Ramos (cell line): ENCODE data around the gene CYSLTR2.

Source experiments
- in situ Hi-C: fragments of 300-500 bp; cut with MboI; formaldehyde crosslinking; loops from one replicate; pipeline ENCODE4 v1.14.3; 2022; ENCODE audit warnings: low sequenced_read_pairs; ENCODE audit not compliant: unreplicated experiment

The CYSLTR2 gene

DNA sequence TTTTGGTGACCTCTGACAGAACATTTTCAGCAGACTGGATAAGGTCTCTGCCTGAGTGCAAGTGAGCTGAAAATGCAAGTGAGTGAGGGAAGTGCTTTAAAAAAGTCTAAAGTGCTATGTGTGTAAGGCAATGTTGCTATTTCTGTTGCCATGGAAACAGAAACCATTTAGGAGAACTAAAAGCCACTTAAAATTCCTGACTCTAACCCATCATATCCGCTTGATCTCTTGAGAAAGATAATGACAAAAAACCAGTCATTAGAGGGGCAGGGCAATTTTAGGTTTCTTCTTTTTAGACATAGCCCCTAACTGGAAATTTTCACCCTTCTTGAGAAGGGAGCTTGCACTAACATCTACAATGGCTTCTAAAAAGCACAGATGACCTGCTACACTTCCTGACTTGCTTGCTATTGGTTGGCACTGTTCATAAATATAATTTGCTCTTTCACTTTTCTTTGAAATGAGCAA lies at the start of gene CYSLTR2:
Gene CYSLTR2, plus strand, starts transcription at position 458 of the 468 bp plus-strand sequence. CDS start 52,889 bp downstream, outside the sequence.
- in situ Hi-C loops, result no loop called here

DNA sequence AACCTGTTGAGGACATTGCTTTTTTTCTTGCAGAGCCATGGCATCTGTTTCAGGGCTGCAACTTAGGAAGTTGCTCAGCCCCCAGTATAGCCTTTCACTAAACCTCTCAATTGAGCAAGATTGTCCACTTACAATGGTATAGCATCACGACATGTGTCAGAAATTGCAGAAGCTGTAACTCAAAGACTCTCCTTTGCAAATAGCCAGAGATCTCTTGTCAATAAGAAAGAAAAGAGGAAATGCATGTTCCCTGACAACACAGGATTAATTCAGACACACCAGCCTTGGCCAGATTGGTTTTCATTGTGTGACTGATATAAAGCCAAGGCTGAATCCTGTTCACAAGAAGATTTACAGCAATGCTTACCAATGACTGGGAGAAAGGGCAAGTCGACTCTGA lies 38.7 kb upstream of the CYSLTR2 start:
- in situ Hi-C loops, result no loop called here

GRCh38 chr13:48618937-48619336 lies 34.8 kb upstream of the CYSLTR2 start:
- in situ Hi-C loops, result no loop called here

GRCh38 chr13:48621056-48621455 lies 32.7 kb upstream of the CYSLTR2 start:
- in situ Hi-C loops, result no loop called here

DNA sequence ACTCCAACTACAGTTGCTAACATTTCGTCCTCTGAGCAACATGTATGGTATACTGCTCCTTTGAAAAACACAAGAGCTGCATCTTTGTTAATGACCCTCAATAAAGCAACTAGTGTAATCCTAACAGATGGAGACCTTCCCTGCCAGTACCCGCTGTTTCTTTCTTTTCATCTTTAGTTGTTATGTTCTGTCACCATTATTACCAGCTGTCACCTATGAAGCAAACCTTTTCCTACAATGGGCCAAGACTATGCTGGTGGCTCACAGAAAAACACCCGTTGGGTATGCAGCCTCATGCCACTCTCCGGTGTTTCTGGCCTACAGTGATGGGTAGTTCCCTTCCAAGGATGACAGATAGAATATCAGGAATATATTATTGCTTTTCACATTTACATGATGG lies 29.7 kb upstream of the CYSLTR2 start:
- in situ Hi-C loops, result no loop called here

DNA sequence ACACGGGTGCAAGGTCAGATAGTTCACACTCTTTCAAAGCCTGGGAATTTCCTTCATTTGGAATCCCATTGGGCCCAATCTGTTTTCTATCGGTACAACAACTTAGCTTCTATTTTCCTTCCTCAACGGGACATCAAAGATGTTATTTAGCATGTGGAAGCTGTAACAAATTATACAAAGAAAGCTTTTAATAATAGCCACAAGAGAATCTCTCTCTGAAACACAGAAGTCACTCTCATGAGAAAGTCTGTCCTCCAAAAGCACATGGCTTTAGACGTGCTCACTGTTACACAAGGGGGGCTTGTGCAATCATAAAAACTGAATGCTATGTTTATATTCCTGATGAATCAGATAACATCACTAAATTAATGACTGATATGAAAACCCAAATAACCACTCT lies 28.9 kb upstream of the CYSLTR2 start:
- in situ Hi-C loops, result no loop called here

DNA sequence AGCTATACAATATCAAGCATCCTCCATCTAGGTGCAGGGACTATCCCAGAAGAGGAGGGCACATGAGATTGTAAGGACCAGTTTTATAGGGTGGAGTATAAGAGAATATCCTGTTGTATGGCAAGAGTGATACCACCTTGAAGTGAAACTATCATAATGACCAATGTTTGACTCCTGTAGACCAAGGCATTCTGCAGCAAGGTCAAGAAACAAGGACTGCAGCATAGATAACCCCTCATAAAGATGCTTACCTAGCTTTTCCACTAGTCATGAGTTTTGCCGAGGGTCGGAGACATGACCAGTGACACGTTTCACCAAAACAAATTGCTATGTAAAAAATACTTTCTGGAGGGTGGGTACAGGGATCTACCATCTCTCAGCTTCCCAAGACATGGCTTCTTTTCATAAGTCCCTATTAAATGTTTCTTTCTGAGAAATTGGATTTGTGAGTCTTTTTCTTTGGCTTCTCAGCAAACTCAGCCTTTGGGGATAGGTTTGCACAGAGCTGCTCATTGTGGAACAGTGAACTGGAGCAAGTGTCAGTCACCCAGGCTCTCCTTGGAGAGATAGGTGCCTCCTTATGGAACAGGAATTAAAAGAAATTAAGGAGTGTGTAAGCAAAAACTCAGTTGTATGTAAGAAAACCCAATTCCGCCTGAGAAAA lies 28.2 kb upstream of the CYSLTR2 start:
- in situ Hi-C loops, result no loop called here

DNA sequence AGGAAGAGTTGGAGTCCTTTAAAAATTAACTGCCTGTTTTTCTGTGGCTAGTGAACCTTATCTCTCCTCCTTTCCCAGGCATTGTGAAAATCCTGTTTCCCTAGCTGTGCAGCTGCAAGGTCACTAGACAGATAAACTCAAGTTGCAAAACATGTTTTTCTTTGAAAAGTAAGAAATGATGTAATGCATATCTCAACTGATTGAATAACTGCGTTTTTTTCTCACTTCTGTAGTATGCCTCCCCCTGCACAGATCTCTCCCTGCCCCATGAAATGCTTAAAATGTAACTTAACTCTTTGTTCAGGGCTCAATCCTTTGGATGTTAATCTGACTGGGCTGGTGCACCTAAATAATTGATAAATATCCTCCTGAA lies 27.7 kb upstream of the CYSLTR2 start:
- in situ Hi-C loops, result no loop called here

DNA sequence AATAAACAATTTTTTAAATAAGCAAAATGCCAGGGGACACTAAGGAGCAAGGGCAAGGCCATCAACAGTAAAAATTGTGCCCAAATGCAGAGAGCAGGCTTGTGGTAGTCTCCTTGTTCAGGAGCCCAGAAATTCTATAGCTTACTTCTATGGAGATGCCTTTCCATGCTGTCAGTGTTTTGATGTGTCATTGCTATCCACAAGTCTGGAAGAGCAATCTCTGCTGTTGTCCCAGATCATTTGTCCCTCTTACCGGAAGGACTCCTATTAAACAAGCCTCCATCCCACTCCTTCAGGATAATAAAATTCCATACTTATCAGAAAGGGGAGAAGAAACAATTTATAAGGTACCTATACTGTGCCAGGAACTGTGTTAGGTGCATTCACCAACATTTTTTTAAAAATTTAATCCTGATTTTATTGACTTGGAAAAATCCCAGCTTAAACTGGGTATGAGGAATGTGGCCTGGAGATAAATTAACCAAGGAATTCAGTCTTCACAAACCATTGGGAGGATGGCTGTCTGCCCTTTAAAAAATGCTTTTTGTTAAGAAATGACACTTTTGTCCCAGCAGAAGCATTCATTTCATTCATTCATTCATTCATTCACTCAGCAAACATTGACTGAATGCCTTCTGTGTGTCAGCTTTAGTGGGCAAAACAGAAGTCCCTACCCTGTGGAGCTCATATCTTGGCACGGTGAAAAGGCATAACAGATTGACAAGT lies 26.8 kb upstream of the CYSLTR2 start:
- in situ Hi-C loops, result no loop called here

DNA sequence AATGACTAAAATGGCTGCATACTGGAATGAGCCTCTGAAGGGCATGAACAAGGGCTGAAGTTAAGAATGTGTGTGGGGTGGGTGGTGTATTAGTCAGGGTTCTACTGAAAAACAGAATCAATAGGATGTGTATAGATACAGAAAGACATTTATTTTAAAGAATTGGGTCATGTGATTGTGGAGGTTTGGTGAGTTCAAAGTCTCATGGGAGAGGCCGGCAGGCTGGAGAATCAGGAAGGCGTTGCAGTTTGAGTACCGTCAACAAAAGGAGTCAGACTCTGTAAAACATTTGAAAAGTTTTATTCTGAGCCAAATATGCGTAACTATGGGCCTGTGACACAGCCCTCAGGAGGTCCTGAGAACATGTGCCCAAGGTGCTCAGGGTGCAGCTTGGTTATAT lies 24.5 kb upstream of the CYSLTR2 start:
- in situ Hi-C loops, result no loop called here

GRCh38 chr13:48630291-48630690 lies 23.4 kb upstream of the CYSLTR2 start:
- in situ Hi-C loops, result no loop called here

DNA sequence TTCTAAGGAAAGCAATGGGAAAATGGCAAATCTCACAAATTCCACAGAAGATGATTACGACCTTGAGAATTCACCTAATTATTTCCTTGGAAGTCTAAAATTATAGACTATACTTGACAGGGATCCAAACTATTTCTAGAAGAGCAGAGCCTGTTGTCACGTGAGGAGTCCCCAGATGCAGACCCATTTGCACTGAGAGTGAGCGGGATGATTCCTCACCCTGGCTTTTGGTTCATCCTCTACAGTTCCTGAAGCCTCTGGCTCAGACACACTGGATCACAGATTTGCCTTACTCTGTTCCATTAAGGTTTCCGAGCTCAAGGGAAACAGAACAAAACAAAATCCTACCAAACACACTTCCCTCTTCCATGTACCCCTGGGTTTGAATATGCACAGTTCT lies 23.0 kb upstream of the CYSLTR2 start:
- in situ Hi-C loops, result no loop called here

GRCh38 chr13:48631441-48631840 lies 22.3 kb upstream of the CYSLTR2 start:
- in situ Hi-C loops, result no loop called here

DNA sequence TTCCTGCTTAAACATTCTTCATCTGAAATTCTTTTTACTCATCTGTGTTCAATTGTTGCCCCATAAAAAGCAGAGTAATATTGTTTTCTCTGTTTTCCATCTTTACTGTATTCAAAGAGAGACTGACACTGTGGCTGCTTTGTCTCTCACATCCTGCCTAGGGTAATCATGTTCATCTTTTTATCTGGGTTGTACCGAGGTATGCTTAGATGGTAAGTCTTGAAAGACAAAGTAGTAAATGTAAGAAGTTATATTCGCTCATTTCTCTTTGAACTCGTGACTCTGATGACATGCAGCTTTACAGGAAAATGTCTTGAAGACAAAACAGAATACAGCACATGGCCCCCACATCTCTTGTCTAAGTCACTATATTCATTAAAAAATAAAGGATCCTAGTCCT lies 20.0 kb upstream of the CYSLTR2 start:
- in situ Hi-C loops, result no loop called here

DNA sequence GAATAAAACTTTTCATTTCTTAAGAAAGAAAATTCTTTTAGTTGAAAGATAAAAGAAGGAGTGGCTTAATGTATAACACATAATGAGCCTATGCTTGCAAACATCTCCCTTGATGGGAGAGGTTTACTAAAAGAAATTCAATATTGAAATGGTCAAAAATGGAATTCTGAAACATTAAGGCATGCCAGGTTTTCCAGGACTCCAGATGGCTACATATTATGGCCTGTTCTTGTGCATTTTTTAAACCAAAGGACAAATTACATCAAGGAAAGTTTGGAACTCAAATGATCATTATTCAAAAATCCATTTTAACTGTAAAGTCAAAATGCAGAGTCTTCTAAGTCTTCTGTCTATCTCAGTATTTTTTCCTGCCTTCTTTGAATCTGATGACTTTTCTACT lies 19.1 kb upstream of the CYSLTR2 start:
- in situ Hi-C loops, result no loop called here

GRCh38 chr13:48635478-48635877 lies 18.3 kb upstream of the CYSLTR2 start:
- in situ Hi-C loops, result no loop called here

DNA sequence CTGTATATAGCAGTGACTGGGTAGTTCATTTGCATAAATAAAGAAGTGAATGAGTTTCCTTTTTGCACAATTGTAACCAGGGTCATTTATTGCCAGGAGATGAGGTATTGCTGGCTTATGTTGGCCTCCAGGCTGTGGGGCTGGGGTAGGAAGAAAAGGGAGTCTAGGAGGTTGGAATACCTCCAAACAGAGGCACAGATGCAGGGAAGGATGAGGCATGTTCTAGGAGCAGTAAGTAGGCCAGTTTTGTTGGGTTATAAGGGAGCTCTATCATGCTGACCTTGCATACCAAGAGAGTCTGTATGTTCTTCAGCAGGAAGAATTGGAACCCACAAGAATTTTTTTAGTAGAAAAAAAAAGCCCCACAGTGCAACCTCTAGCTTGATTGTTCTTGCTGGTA lies 17.2 kb upstream of the CYSLTR2 start:
- in situ Hi-C loops, result no loop called here

DNA sequence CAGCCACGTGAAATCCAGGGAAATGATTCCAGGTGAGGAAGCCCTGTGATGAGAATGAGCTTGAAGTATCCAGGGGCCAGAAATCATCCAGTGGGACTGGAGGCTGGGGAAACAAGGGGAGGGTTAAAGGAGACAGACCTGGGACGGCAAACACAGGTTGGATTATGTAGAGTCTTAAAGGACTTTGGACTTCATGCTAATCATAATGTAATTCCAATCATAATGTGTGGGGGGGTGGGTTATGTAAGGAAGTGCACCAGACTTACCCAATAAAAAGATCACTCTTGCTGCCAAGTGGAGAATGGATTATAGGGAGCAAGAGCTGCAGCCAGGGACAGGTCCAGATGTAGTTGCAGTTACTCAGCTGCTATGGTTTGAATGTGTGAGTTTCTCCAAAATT lies 16.1 kb upstream of the CYSLTR2 start:
- in situ Hi-C loops, result no loop called here

- in situ Hi-C loops, result no loop called here
Observed at GRCh38 chr13:48640767-48641166, 13.0 kb upstream of the CYSLTR2 start.

DNA sequence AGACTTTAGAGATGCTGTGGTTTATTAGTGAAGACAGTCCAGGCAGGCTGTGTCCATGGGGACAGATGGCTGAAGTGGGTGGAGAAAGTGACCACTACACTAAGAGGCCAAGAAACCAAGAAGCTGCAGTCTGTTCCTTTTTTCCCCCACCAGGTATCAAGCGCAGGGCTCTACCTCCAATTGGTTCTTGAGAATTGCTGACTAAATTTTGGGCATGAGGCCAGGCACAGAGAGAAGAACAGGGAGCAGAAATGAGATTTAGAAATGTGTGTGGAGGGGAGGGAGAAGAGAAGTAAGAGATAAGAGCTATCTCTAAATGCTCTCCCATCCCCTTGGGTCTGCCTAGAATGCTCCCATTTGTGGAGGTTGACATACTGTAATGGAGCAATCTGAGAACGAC lies 12.3 kb upstream of the CYSLTR2 start:
- in situ Hi-C loops, result no loop called here

GRCh38 chr13:48642061-48642460 lies 11.7 kb upstream of the CYSLTR2 start:
- in situ Hi-C loops, result no loop called here

DNA sequence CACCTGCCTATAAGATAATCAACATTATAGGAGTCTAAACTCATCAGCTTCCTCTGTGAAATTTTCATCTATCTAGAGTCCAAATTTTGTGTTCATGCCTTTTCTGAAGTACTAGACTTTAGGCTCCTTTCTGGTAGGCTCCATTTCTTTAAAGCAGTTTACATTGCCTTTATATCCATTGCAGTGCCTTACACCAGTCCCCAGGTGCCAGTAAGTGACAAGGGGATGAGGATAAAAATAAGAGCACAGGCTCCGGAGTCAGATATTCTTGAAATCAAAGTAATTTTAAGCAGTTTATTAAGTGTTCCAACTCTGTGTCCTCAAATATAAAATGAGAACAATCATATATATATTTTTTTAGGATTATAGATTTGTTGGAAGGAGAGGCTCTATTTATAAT lies 10.6 kb upstream of the CYSLTR2 start:
- in situ Hi-C loops, result no loop called here
